Liver (tissue), 9 donors: ENCODE results near the gene SDR9C7. TPM values are rescaled to one million over a fixed set of nuclear protein-coding genes. Genes with fewer than 3 reads are reported as not detected.
"Not testable (repeated sequence)": the region's sequence is repeated elsewhere in the genome, so short reads cannot be mapped to it uniquely, and the experiment has no call there.

Experiments used
- DNase-seq: peaks from one replicate; pipeline ENCODE4 v3.0.0-alpha.2; 2017; ENCODE audit warnings: low spot score
- H3K27ac ChIP-seq, 2 donors: one replicate each; pipeline ENCODE4 v1.7.0; 2013; ENCODE audit warnings: inconsistent platforms in 2 of 2, low read length in 2 of 2, control low read depth in 1 of 2, low read depth in 1 of 2, mild to moderate bottlenecking in 1 of 2
- H3K27me3 ChIP-seq, 4 donors: one replicate each; pipeline versions ENCODE4 v1.6.1 to v1.7.0; 2013; ENCODE audit warnings: low read length in 3 of 4, inconsistent platforms in 1 of 4, mild to moderate bottlenecking in 1 of 4, moderate library complexity in 1 of 4; ENCODE audit not compliant: control insufficient read depth in 4 of 4, insufficient read depth in 4 of 4
- H3K36me3 ChIP-seq, 4 donors: one replicate each; pipeline versions ENCODE4 v1.6.1 to v1.7.0; 2013; ENCODE audit warnings: low read length in 3 of 4, mild to moderate bottlenecking in 3 of 4, low read depth in 1 of 4, moderate library complexity in 1 of 4; ENCODE audit not compliant: control insufficient read depth in 4 of 4, insufficient read depth in 3 of 4
- H3K4me1 ChIP-seq, 4 donors: one replicate each; pipeline versions ENCODE4 v1.6.1 to v1.7.0; 2013; ENCODE audit warnings: low read length in 3 of 4, mild to moderate bottlenecking in 3 of 4, moderate library complexity in 1 of 4; ENCODE audit not compliant: control insufficient read depth in 4 of 4, insufficient read depth in 4 of 4
- H3K4me3 ChIP-seq, 3 donors: one replicate each; pipeline versions ENCODE4 v1.6.1 to v1.7.0; 2013; ENCODE audit warnings: low read length in 3 of 3, control low read depth in 1 of 3, low read depth in 1 of 3, mild to moderate bottlenecking in 1 of 3
- H3K9ac ChIP-seq, 2 donors: one replicate each; pipeline ENCODE4 v1.7.0; 2013; ENCODE audit warnings: low read length in 2 of 2, mild to moderate bottlenecking in 2 of 2, moderate library complexity in 2 of 2, control low read depth in 1 of 2, low read depth in 1 of 2
- H3K9me3 ChIP-seq, 4 donors: one replicate each; pipeline versions ENCODE4 v1.6.1 to v1.7.0; 2013; ENCODE audit warnings: low read length in 3 of 4; ENCODE audit not compliant: control insufficient read depth in 4 of 4
- FOXA1 ChIP-seq: IDR thresholded peaks from 2 replicates; pipeline ENCODE4 v1.6.1; 2016; ENCODE audit warnings: antibody characterized with exemption
- FOXA2 ChIP-seq: IDR thresholded peaks from 2 replicates; pipeline ENCODE4 v1.6.1; 2016; ENCODE audit warnings: antibody characterized with exemption
- HNF4G ChIP-seq: IDR thresholded peaks from 2 replicates; pipeline ENCODE4 v1.6.1; 2016; ENCODE audit warnings: antibody characterized with exemption
- NR2F2 ChIP-seq: IDR thresholded peaks from 2 replicates; pipeline ENCODE4 v1.6.1; 2016; ENCODE audit warnings: antibody characterized with exemption
- RXRA ChIP-seq, 2 donors: IDR thresholded peaks; 2 replicates each; pipeline ENCODE4 v1.6.1; 2017 to 2018; ENCODE audit warnings: antibody characterized with exemption in 2 of 2, mild to moderate bottlenecking in 1 of 2
- SP1 ChIP-seq: IDR thresholded peaks from 2 replicates; pipeline ENCODE4 v1.6.1; 2018; ENCODE audit warnings: antibody characterized with exemption, mild to moderate bottlenecking
- TAF1 ChIP-seq: conservative IDR thresholded peaks from 2 replicates; pipeline ENCODE4 v1.6.1; 2016; ENCODE audit warnings: antibody characterized with exemption, mild to moderate bottlenecking
- YY1 ChIP-seq: IDR thresholded peaks from 2 replicates; pipeline ENCODE4 v1.6.1; 2016; ENCODE audit warnings: antibody characterized with exemption, mild to moderate bottlenecking
- ZBTB33 ChIP-seq: IDR thresholded peaks from 2 replicates; pipeline ENCODE4 v1.6.1; 2016; ENCODE audit warnings: antibody characterized with exemption
- WGBS: extraction: QIAGEN DNeasy Blood & Tissue Kit; methylation state at CpG from one replicate; pipeline ENCODE4 v1.1.7; 2013; 5-methylcytosine and 5-hydroxymethylcytosine counted together
- polyA plus RNA-seq, 2 donors: library from polyadenylated mRNA; stranded (reverse) in 1 of 2; unstranded in 1 of 2; fragments of 200-250 nt in 1 of 2; fragments of >200 nt in 1 of 2; fragmentation: Nextera tagmentation in 1 of 2; extraction: Ambion mirVana in 1 of 2; gene quantifications; one replicate each; pipeline versions ENCODE4 v1.2.1 to v1.2.3, GENCODE V29; 2013 to 2015
- total RNA-seq, 2 donors: library from RNA; depleted of rRNA; stranded (reverse); fragments of >200 nt; gene quantifications; one replicate each; pipeline ENCODE4 v1.2.3, GENCODE V29; 2014
- TF ChIP-seq, protein P1 (sequence below): IDR thresholded peaks from 2 replicates; pipeline ENCODE4 v1.6.1; 2016; ENCODE audit warnings: antibody characterized with exemption
- TF ChIP-seq, protein P2 (sequence below): IDR thresholded peaks from 2 replicates; pipeline ENCODE4 v1.6.1; 2016; ENCODE audit warnings: antibody characterized with exemption, mild to moderate bottlenecking
- donor health status: healthy.
- donor health status: healthy.
- donor health status: healthy.
- donor health status: healthy.
- donor health status: healthy.

SDR9C7 gene
- total and polyA plus RNA-seq, 4 donors: not detected

- TF ChIP-seq ZBTB33: no peak
- no peak for TF ChIP-seq NR2F2
- TF ChIP-seq TAF1: no peak
Observed at GRCh38 chr12:56947633-56948456, 13.6 kb upstream of the SDR9C7 start (continued).

DNA sequence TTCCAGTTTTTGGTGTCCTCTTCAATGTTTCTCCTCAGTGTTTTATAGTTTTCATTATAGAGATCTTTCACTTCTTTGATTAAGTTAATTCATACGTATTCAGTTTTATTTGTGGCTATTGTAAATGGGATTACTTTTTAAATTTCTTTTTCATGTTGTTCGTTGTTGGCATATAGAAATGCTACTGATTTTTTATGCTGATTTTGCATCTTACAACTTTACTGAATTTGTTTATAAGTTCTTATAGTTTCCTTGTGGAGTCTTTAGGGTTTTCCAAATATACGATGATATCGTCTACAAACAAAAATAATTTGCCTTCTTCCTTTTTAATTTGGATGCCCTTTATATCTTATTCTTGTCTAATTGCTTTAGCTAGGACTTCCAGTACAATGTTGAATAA, 9.7 kb upstream of the SDR9C7 start:
- TF ChIP-seq FOXA1 (no peak), YY1 (no peak), HNF4G (no peak), ZBTB33 (no peak), RXRA (IDR thresholded peaks at IDR 0.05) (no peak), SP1 (no peak), FOXA2 (no peak)
- TF ChIP-seq, protein P1, sequence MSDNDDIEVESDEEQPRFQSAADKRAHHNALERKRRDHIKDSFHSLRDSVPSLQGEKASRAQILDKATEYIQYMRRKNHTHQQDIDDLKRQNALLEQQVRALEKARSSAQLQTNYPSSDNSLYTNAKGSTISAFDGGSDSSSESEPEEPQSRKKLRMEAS: no peak
- TF ChIP-seq, protein P2, sequence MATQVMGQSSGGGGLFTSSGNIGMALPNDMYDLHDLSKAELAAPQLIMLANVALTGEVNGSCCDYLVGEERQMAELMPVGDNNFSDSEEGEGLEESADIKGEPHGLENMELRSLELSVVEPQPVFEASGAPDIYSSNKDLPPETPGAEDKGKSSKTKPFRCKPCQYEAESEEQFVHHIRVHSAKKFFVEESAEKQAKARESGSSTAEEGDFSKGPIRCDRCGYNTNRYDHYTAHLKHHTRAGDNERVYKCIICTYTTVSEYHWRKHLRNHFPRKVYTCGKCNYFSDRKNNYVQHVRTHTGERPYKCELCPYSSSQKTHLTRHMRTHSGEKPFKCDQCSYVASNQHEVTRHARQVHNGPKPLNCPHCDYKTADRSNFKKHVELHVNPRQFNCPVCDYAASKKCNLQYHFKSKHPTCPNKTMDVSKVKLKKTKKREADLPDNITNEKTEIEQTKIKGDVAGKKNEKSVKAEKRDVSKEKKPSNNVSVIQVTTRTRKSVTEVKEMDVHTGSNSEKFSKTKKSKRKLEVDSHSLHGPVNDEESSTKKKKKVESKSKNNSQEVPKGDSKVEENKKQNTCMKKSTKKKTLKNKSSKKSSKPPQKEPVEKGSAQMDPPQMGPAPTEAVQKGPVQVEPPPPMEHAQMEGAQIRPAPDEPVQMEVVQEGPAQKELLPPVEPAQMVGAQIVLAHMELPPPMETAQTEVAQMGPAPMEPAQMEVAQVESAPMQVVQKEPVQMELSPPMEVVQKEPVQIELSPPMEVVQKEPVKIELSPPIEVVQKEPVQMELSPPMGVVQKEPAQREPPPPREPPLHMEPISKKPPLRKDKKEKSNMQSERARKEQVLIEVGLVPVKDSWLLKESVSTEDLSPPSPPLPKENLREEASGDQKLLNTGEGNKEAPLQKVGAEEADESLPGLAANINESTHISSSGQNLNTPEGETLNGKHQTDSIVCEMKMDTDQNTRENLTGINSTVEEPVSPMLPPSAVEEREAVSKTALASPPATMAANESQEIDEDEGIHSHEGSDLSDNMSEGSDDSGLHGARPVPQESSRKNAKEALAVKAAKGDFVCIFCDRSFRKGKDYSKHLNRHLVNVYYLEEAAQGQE: no peak
- WGBS: 95% methylated on average over 4 of the region's 4 CpGs
- no peaks in the 10 kb centered on the region for H3K36me3 ChIP-seq
- H3K9ac ChIP-seq: no peak overlapping the region
- H3K27me3 ChIP-seq: no peaks in the 10 kb centered on the region
- peaks cover 5 to 14% (median 13%) of the 10 kb centered on the region in 4 donors for H3K4me1 ChIP-seq
- no peak overlapping the region for H3K27ac ChIP-seq
- DNase-seq: no peak
- no peaks in the 10 kb centered on the region for H3K9me3 ChIP-seq
- no peak overlapping the region for H3K4me3 ChIP-seq

DNA sequence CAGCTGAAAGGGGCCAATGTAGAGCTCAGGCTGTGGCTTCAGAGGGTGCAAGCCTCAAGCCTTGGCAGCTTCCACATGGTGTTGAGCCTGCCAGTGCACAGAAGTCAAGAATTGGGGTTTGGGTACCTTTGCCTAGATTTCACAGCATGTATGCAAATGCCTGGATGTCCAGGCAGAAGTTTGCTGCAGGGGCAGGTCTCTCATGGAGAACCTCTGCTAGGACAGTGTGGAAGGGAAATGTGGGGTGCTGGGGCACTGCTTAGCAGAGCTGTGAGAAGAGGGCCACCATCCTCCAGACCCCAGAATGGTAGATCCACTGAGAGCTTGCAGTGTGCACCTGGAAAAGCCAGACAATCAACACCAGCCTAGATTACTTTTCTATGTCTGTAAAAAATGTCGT, 9.2 kb upstream of the SDR9C7 start:
- H3K36me3 ChIP-seq, H3K9me3 ChIP-seq, H3K27ac ChIP-seq, H3K9ac ChIP-seq, H3K27me3 ChIP-seq, DNase-seq, H3K4me3 ChIP-seq: not testable (repeated sequence)
- H3K4me1 ChIP-seq: peaks cover 5 to 14% (median 13%) of the 10 kb centered on the region in 4 donors
- 92% methylated on average over 1 of the region's 1 CpG for WGBS
